Left ventricle myocardium inferior (tissue), 1 donor: ENCODE results near the gene NKPD1. TPM values are rescaled to one million over a fixed set of nuclear protein-coding genes. Genes with fewer than 3 reads are reported as not detected.

Experiments used
- DNase-seq: peaks from one replicate; pipeline ENCODE4 v3.0.0-alpha.2; 2020
- H3K27ac ChIP-seq: fragments of 200-600 bp; replicated peaks from 2 replicates; pipeline ENCODE4 v1.8.0; 2021
- H3K27me3 ChIP-seq: fragments of 200-600 bp; 2 replicates; pipeline ENCODE4 v1.8.0; 2021; ENCODE audit warnings: low read depth
- H3K36me3 ChIP-seq: fragments of 200-600 bp; 2 replicates; pipeline ENCODE4 v1.8.0; 2021
- H3K4me1 ChIP-seq: fragments of 200-600 bp; 2 replicates; pipeline ENCODE4 v1.8.0; 2021
- H3K4me3 ChIP-seq: fragments of 200-600 bp; 2 replicates; pipeline ENCODE4 v1.8.0; 2021; ENCODE audit warnings: mild to moderate bottlenecking, moderate library complexity
- H3K9me3 ChIP-seq: fragments of 200-600 bp; replicated peaks from 2 replicates; pipeline ENCODE4 v1.8.0; 2021
- CTCF ChIP-seq: fragments of 200-600 bp; IDR thresholded peaks from 2 replicates; pipeline ENCODE4 v1.8.0; 2021; ENCODE audit warnings: antibody characterized with exemption, mild to moderate bottlenecking, borderline replicate concordance
- intact Hi-C: fragments of 100-400 bp; cut with micrococcal nuclease; formaldehyde crosslinking; loops from one replicate; pipeline ENCODE4 v1.11.0; 2022
- total RNA-seq: library from RNA; stranded (reverse); fragmentation: NEBNext Ultra II Directional; extraction: Animal tissue kit (Norgen Biotek cat#: 25700); gene quantifications from one replicate; pipeline ENCODE4 v1.2.1, GENCODE V29; 2021
- donor health status: DM: no; HTN: yes; CAD: no; lungs with severe emphysema.

Gene NKPD1
- total RNA-seq, 1 donor from 2014 or later = 0.05 TPM

- DNase-seq = no peak
- no peak overlapping the region for H3K4me3 ChIP-seq
- TF ChIP-seq CTCF = no peak
- intact Hi-C loops = no loop called here
- no peak overlapping the region for H3K27ac ChIP-seq
- H3K36me3 ChIP-seq = peaks cover 2% of the 10 kb centered on the region
- no peaks in the 10 kb centered on the region for H3K27me3 ChIP-seq
- H3K4me1 ChIP-seq = peaks cover 28% of the 10 kb centered on the region
- H3K9me3 ChIP-seq = no peaks in the 10 kb centered on the region
Observed at GRCh38 chr19:45133661-45134060, 27.1 kb downstream of the NKPD1 start.

GRCh38 chr19:45130888-45131615, 29.7 kb downstream of the NKPD1 start:
- Histone ChIP-seq H3K36me3 (peaks cover 14% of the 10 kb centered on the region), H3K27ac (no peak overlapping the region), H3K4me3 (no peak overlapping the region), H3K4me1 (peaks cover 3% of the 10 kb centered on the region), H3K9me3 (no peaks in the 10 kb centered on the region), H3K27me3 (no peaks in the 10 kb centered on the region)
- peak; percentile 21 for TF ChIP-seq CTCF
- no peak for DNase-seq
- intact Hi-C loops = no loop called here

GRCh38 chr19:45130236-45130635, 30.5 kb downstream of the NKPD1 start:
- peaks cover 14% of the 10 kb centered on the region for H3K36me3 ChIP-seq
- intact Hi-C loops = no loop called here
- H3K9me3 ChIP-seq = no peaks in the 10 kb centered on the region
- H3K27ac ChIP-seq = no peak overlapping the region
- no peak overlapping the region for H3K4me3 ChIP-seq
- DNase-seq = no peak
- no peaks in the 10 kb centered on the region for H3K27me3 ChIP-seq
- TF ChIP-seq CTCF = no peak
- H3K4me1 ChIP-seq = peaks cover 5% of the 10 kb centered on the region

- peaks cover 5% of the 10 kb centered on the region for H3K4me1 ChIP-seq
- no peak for TF ChIP-seq CTCF
- H3K9me3 ChIP-seq = no peaks in the 10 kb centered on the region
- H3K27ac ChIP-seq = no peak overlapping the region
- no peak overlapping the region for H3K4me3 ChIP-seq
- H3K27me3 ChIP-seq = no peaks in the 10 kb centered on the region
- peaks cover 14% of the 10 kb centered on the region for H3K36me3 ChIP-seq
- intact Hi-C loops = no loop called here
- no peak for DNase-seq
Observed at GRCh38 chr19:45128806-45129205, 32.0 kb downstream of the NKPD1 start.

- Histone ChIP-seq H3K27me3 (no peaks in the 10 kb centered on the region), H3K27ac (no peak overlapping the region), H3K36me3 (peaks cover 14% of the 10 kb centered on the region), H3K9me3 (no peaks in the 10 kb centered on the region), H3K4me1 (peaks cover 5% of the 10 kb centered on the region), H3K4me3 (no peak overlapping the region)
- TF ChIP-seq CTCF = no peak
- no peak for DNase-seq
- intact Hi-C loops = no loop called here
Observed at GRCh38 chr19:45128146-45128545, 32.6 kb downstream of the NKPD1 start.
